ENCODE results near the gene COL20A1.

GRCh38 chr20:63335711-63336110 is 42.7 kb downstream of the COL20A1 start:
- TF ChIP-seq CTCF (IDR thresholded peaks at IDR 0.05) (no peak), EP300 (IDR thresholded peaks at IDR 0.05) (no peak)

All from tibial nerve (tissue), 4 donors.